ENCODE data around the gene HOXA9. TPM values are rescaled to one million over a fixed set of nuclear protein-coding genes. Genes with fewer than 3 reads are reported as not detected.

Gene HOXA9
- polyA plus RNA-seq, 4 donors: 0.28 to 74.3 TPM; not detected in 2

GRCh38 chr7:27157702-27158431 is 7.5 kb downstream of the HOXA9 start:
- H3K36me3 ChIP-seq (ENCODE audit: control insufficient read depth in 3 of 3, insufficient read depth in 2 of 3, low read depth in 1 of 3, low read length in 3 of 3): peaks cover 0 to 3% (median 0%) of the 10 kb centered on the region in 3 donors
- WGBS, 3 donors: 9 to 19% (median 17%) methylated on average over 30 of the region's 30 CpGs
- FAIRE-seq (no peak), DNase-seq (peak in 1 of 2 donors; percentile 71)
- H3K27ac ChIP-seq (ENCODE audit: low read depth in 1 of 3, low read length in 2 of 3): no peak overlapping the region
- peaks cover 0 to 20% (median 0%) of the 10 kb centered on the region in 3 donors for H3K4me1 ChIP-seq (ENCODE audit: control insufficient read depth in 3 of 3, insufficient read depth in 2 of 3, low read depth in 1 of 3, low read length in 2 of 3)
- H3K9me3 ChIP-seq (ENCODE audit: control insufficient read depth in 2 of 2, insufficient read depth in 1 of 2, low read depth in 1 of 2, low read length in 1 of 2): peaks cover 0 to 3% of the 10 kb centered on the region in 2 donors
- H3K4me3 ChIP-seq (ENCODE audit: low read depth in 1 of 3, low read length in 3 of 3): peak overlapping the region in 2 of 3 donors; percentile 44 to 55
- peaks cover 13 to 98% (median 69%) of the 10 kb centered on the region in 3 donors for H3K27me3 ChIP-seq (ENCODE audit: control insufficient read depth in 3 of 3, insufficient read depth in 3 of 3, low read length in 3 of 3)

GRCh38 chr7:27156916-27157701 is 8.2 kb downstream of the HOXA9 start:
- WGBS, 3 donors: 11 to 16% (median 14%) methylated on average over 28 to 30 of the region's 30 CpGs
- peaks cover 0 to 20% (median 0%) of the 10 kb centered on the region in 3 donors for H3K4me1 ChIP-seq (ENCODE audit: control insufficient read depth in 3 of 3, insufficient read depth in 2 of 3, low read depth in 1 of 3, low read length in 2 of 3)
- peak overlapping the region in 2 of 3 donors; percentile 44 to 55 for H3K4me3 ChIP-seq (ENCODE audit: low read depth in 1 of 3, low read length in 3 of 3)
- H3K36me3 ChIP-seq (ENCODE audit: control insufficient read depth in 3 of 3, insufficient read depth in 2 of 3, low read depth in 1 of 3, low read length in 3 of 3): peaks cover 0 to 1% (median 0%) of the 10 kb centered on the region in 3 donors
- H3K9me3 ChIP-seq (ENCODE audit: control insufficient read depth in 2 of 2, insufficient read depth in 1 of 2, low read depth in 1 of 2, low read length in 1 of 2): peaks cover 0 to 3% of the 10 kb centered on the region in 2 donors
- DNase-seq (no peak), FAIRE-seq (no peak)
- peaks cover 13 to 98% (median 75%) of the 10 kb centered on the region in 3 donors for H3K27me3 ChIP-seq (ENCODE audit: control insufficient read depth in 3 of 3, insufficient read depth in 3 of 3, low read length in 3 of 3)
- no peak overlapping the region for H3K27ac ChIP-seq (ENCODE audit: low read depth in 1 of 3, low read length in 2 of 3)

- 3 to 17% (median 14%) methylated on average over 30 to 33 of the region's 33 CpGs for WGBS, 3 donors
- Histone ChIP-seq H3K9me3 (ENCODE audit: control insufficient read depth in 2 of 2, insufficient read depth in 1 of 2, low read depth in 1 of 2, low read length in 1 of 2) (peaks cover 0 to 3% of the 10 kb centered on the region in 2 donors), H3K27ac (ENCODE audit: low read depth in 1 of 3, low read length in 2 of 3) (peak within 1 kb of the TSS in 2 of 3 donors; percentile 48 to 67), H3K36me3 (ENCODE audit: control insufficient read depth in 3 of 3, insufficient read depth in 2 of 3, low read depth in 1 of 3, low read length in 3 of 3) (no peaks in the 10 kb centered on the region), H3K27me3 (ENCODE audit: control insufficient read depth in 3 of 3, insufficient read depth in 3 of 3, low read length in 3 of 3) (peaks cover 13 to 98% (median 76%) of the 10 kb centered on the region in 3 donors), H3K4me3 (ENCODE audit: low read depth in 1 of 3, low read length in 3 of 3) (peak within 1 kb of the TSS; percentile 18 to 55 (median 47)), H3K4me1 (ENCODE audit: control insufficient read depth in 3 of 3, insufficient read depth in 2 of 3, low read depth in 1 of 3, low read length in 2 of 3) (peaks cover 0 to 20% (median 0%) of the 10 kb centered on the region in 3 donors)
- peak in 1 of 2 donors; percentile 75 for DNase-seq
- no peak for FAIRE-seq
These were observed 8.8 kb downstream of the HOXA9 start, which contains the start of gene HOXA7 for GRCh38 chr7:27156508-27156898. HOXA7 (minus strand) TSS chr7:27156675; CDS start chr7:27156545, 130 bp downstream.

DNA sequence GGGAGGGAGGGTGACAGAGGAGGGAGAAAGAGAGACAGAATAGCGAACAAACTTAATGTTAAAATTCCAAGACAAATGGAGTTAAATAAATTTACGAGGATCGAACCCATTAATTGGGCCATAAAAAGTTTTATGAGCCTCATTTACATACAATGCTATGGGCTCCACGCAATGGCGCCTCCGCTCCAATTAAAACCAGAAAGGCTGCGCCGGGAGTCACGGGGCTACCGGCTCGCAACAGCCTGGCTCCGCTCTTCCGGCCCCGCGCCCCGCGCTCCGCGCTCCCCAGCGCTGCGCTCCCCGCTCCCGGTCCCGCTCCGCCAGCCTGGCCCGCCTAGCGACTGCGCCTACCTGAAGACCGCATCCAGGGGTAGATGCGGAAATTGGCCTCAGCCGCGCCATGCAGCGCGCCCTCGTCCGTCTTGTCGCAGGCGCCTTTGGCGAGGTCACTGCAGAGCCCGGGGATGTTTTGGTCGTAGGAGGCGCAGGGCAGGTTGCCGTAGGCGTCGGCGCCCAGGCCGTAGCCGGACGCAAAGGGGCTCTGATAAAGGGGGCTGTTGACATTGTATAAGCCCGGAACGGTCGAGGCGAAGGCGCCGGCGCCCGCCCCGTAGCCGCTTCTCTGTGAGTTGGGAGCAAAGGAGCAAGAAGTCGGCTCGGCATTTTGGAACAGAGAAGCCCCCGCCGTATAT is 9.4 kb downstream of the HOXA9 start:
- peak in 1 of 2 donors; percentile 73 for DNase-seq
- peaks cover 0 to 3% of the 10 kb centered on the region in 2 donors for H3K9me3 ChIP-seq (ENCODE audit: control insufficient read depth in 2 of 2, insufficient read depth in 1 of 2, low read depth in 1 of 2, low read length in 1 of 2)
- H3K27ac ChIP-seq (ENCODE audit: low read depth in 1 of 3, low read length in 2 of 3): peak overlapping the region in 2 of 3 donors; percentile 48 to 67
- FAIRE-seq: no peak
- WGBS, 3 donors: 3 to 6% (median 3%) methylated on average over 59 to 63 of the region's 63 CpGs
- H3K27me3 ChIP-seq (ENCODE audit: control insufficient read depth in 3 of 3, insufficient read depth in 3 of 3, low read length in 3 of 3): peaks cover 15 to 98% (median 78%) of the 10 kb centered on the region in 3 donors
- no peaks in the 10 kb centered on the region for H3K36me3 ChIP-seq (ENCODE audit: control insufficient read depth in 3 of 3, insufficient read depth in 2 of 3, low read depth in 1 of 3, low read length in 3 of 3)
- peak overlapping the region; percentile 18 to 55 (median 47) for H3K4me3 ChIP-seq (ENCODE audit: low read depth in 1 of 3, low read length in 3 of 3)
- peaks cover 0 to 25% (median 0%) of the 10 kb centered on the region in 3 donors for H3K4me1 ChIP-seq (ENCODE audit: control insufficient read depth in 3 of 3, insufficient read depth in 2 of 3, low read depth in 1 of 3, low read length in 2 of 3)

DNA sequence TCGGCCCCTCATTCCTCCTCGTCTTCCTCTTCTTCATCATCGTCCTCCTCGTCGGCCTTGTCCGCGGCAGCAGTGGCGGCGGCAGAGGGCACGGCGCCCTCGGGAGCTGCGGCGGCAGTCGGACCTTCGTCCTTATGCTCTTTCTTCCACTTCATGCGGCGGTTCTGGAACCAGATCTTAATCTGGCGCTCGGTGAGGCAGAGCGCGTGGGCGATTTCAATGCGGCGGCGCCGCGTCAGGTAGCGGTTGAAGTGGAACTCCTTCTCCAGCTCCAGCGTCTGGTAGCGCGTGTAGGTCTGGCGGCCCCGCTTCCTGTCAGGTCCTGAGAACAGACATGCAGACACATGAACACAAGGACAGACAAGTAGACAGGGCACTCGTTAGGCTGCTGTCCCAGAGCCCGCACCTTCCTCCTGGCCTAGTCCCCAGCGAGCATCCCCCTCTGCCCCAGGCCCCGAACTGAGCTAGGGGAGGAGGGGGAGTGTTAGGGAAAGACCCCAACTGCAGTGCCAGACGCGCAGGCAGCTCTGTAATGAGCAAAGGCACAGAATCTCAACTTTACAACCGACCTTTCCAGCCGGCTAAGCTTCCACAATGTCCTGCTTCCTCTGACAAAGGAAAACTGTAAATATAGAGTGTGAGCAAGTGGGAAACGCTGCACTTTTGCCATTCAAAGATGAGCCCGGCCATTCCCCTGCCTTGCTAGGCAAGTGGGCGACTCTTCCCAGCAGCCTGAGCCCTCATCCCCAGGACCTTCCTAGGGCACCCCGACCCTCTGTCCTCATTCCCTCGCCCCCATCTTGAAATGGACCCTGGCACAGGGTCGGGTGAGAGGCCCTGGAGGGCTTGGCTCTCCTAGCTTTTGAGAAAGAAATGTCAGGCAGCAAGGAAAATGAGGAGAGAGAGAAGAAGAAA is 10.2 kb downstream of the HOXA9 start:
- Histone ChIP-seq H3K4me3 (ENCODE audit: low read depth in 1 of 3, low read length in 3 of 3) (peak overlapping the region in 2 of 3 donors; percentile 17 to 55), H3K27ac (ENCODE audit: low read depth in 1 of 3, low read length in 2 of 3) (peak overlapping the region in 1 of 3 donors; percentile 17), H3K27me3 (ENCODE audit: control insufficient read depth in 3 of 3, insufficient read depth in 3 of 3, low read length in 3 of 3) (peaks cover 15 to 98% (median 76%) of the 10 kb centered on the region in 3 donors), H3K4me1 (ENCODE audit: control insufficient read depth in 3 of 3, insufficient read depth in 2 of 3, low read depth in 1 of 3, low read length in 2 of 3) (peaks cover 0 to 27% (median 0%) of the 10 kb centered on the region in 3 donors), H3K36me3 (ENCODE audit: control insufficient read depth in 3 of 3, insufficient read depth in 2 of 3, low read depth in 1 of 3, low read length in 3 of 3) (peaks cover 0 to 4% (median 0%) of the 10 kb centered on the region in 3 donors), H3K9me3 (ENCODE audit: control insufficient read depth in 2 of 2, insufficient read depth in 1 of 2, low read depth in 1 of 2, low read length in 1 of 2) (peaks cover 0 to 3% of the 10 kb centered on the region in 2 donors)
- no peak for FAIRE-seq
- WGBS, 3 donors: 8 to 20% (median 16%) methylated on average over 48 of the region's 48 CpGs
- no peak for DNase-seq

DNA sequence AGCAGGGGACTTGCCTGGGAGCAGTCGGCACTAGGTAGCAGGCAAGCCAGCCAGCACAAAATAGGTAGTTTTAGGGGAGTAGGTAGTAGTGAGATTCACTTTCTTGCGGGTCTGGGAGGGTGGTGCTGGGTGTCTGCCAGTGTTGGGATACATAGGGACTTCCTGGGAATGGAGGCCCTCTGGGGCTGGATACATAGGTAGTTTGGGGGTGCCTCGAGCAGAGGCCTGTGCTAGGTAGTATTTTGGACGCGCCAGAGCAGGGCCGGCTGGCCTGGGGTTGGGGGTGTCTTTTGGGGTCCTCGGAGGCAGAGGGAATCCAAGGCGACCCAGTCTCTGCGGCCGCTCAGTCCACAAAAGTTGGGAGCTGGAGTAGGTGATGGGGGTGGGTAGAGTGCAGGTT is 11.0 kb downstream of the HOXA9 start:
- WGBS, 3 donors: 32 to 54% (median 38%) methylated on average over 10 of the region's 10 CpGs
- H3K27ac ChIP-seq (ENCODE audit: low read depth in 1 of 3, low read length in 2 of 3): no peak overlapping the region
- H3K27me3 ChIP-seq (ENCODE audit: control insufficient read depth in 3 of 3, insufficient read depth in 3 of 3, low read length in 3 of 3): peaks cover 15 to 97% (median 70%) of the 10 kb centered on the region in 3 donors
- peaks cover 0 to 25% (median 0%) of the 10 kb centered on the region in 3 donors for H3K4me1 ChIP-seq (ENCODE audit: control insufficient read depth in 3 of 3, insufficient read depth in 2 of 3, low read depth in 1 of 3, low read length in 2 of 3)
- no peak overlapping the region for H3K4me3 ChIP-seq (ENCODE audit: low read depth in 1 of 3, low read length in 3 of 3)
- H3K9me3 ChIP-seq (ENCODE audit: control insufficient read depth in 2 of 2, insufficient read depth in 1 of 2, low read depth in 1 of 2, low read length in 1 of 2): peaks cover 0 to 3% of the 10 kb centered on the region in 2 donors
- DNase-seq: no peak
- no peak for FAIRE-seq
- H3K36me3 ChIP-seq (ENCODE audit: control insufficient read depth in 3 of 3, insufficient read depth in 2 of 3, low read depth in 1 of 3, low read length in 3 of 3): peaks cover 0 to 5% (median 0%) of the 10 kb centered on the region in 3 donors

DNA sequence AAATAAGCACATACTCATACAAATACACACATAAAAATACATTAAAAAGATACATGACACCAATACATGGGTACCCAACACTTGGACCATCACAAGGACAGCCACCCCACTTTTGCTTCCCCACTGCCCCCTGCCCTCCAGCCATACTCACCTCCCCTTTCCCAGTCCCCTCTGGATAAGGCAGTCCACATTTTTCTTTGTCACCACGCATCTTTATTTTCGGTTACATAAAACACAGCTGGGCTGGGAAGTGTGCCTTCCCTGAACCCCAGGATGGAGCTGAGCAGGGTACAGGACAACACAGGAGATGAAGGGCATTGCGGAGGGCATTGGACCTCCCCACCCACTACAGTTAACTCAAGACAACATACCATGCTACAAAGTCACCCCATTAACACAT is 11.8 kb downstream of the HOXA9 start:
- Histone ChIP-seq H3K27me3 (ENCODE audit: control insufficient read depth in 3 of 3, insufficient read depth in 3 of 3, low read length in 3 of 3) (peaks cover 15 to 97% (median 62%) of the 10 kb centered on the region in 3 donors), H3K9me3 (ENCODE audit: control insufficient read depth in 2 of 2, insufficient read depth in 1 of 2, low read depth in 1 of 2, low read length in 1 of 2) (peaks cover 0 to 3% of the 10 kb centered on the region in 2 donors), H3K4me3 (ENCODE audit: low read depth in 1 of 3, low read length in 3 of 3) (no peak overlapping the region), H3K27ac (ENCODE audit: low read depth in 1 of 3, low read length in 2 of 3) (no peak overlapping the region), H3K36me3 (ENCODE audit: control insufficient read depth in 3 of 3, insufficient read depth in 2 of 3, low read depth in 1 of 3, low read length in 3 of 3) (peaks cover 0 to 5% (median 0%) of the 10 kb centered on the region in 3 donors), H3K4me1 (ENCODE audit: control insufficient read depth in 3 of 3, insufficient read depth in 2 of 3, low read depth in 1 of 3, low read length in 2 of 3) (peaks cover 0 to 25% (median 0%) of the 10 kb centered on the region in 3 donors)
- FAIRE-seq (no peak), DNase-seq (no peak)
- 37 to 62% (median 61%) methylated on average over 3 of the region's 3 CpGs for WGBS, 3 donors

Data from small intestine (tissue), 7 donors.